ENCODE measurements around the gene CLCN3. TPM values are rescaled to one million over a fixed set of nuclear protein-coding genes. Genes with fewer than 3 reads are reported as not detected.
"Not testable (repeated sequence)": the region's sequence is repeated elsewhere in the genome, so short reads cannot be mapped to it uniquely, and the experiment has no call there.

CLCN3 gene
- 10 to 100 TPM; 16.2 to 54.4 (median 30.4) TPM for total RNA-seq

DNA sequence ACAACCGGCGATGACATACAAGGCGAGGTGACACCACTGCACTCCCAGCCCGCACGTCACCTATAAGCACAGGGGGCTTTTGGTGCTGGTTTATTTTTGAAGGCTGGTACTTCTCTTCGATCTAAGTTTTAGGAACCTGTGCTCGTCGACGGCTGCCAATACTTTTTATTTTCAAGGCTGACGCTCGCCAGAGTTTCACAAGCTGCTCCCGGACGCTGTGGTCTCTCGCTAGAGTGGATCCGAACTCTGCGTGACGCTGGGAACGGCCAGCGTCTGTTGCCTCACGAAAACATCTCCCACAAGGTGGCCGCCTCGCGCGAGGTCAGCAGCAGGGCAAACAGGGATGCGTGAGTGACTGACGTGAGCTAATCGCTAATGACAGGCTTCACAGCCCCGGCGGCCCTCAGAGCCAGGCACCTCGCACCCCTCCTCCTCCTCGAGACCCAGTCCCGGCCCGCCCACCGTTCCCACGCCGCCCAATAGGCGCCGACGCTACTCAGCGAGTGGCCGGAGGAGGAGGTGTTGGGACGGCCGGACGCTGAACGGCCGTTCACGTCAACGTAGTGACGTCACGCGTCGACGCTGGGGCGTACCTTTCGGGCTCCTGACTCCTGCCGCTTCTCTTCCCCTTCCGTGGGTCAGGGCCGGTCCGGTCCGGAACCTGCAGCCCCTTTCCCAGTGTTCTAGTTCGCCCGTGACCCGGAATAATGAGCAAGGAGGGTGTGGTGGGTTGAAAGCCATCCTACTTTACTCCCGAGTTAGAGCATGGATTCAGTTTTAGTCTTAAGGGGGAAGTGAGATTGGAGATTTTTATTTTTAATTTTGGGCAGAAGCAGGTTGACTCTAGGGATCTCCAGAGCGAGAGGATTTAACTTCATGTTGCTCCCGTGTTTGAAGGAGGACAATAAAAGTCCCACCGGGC, at the start of gene CLCN3:
Gene CLCN3, plus strand, starts transcription at position 621 of the 922 bp plus-strand sequence. CDS start 15,351 bp downstream, outside the sequence.
- H3K9me3 ChIP-seq = no peaks in the 10 kb centered on the region
- WGBS, 2 donors = 0 to 1% methylated on average over 33 to 65 of the region's 67 CpGs
- no peaks in the 10 kb centered on the region for H3K27me3 ChIP-seq
- peak within 1 kb of the TSS; percentile 87 to 97 (median 94) for H3K27ac ChIP-seq
- peak; percentile 99 to 100 for ATAC-seq (ENCODE audit: low FRiP score in 2 of 2)
- DNase-seq = peak; percentile 98 to 99
- H3K4me3 ChIP-seq = peak within 1 kb of the TSS; percentile 53 to 69 (median 64)
- peaks cover 14 to 28% (median 26%) of the 10 kb centered on the region in 4 donors for H3K4me1 ChIP-seq
- H3K36me3 ChIP-seq = no peaks in the 10 kb centered on the region
- peak in 3 of 4 donors; percentile 81 to 96 (median 96) for TF ChIP-seq POLR2A (IDR thresholded peaks at IDR 0.05)
- TF ChIP-seq, protein P1, sequence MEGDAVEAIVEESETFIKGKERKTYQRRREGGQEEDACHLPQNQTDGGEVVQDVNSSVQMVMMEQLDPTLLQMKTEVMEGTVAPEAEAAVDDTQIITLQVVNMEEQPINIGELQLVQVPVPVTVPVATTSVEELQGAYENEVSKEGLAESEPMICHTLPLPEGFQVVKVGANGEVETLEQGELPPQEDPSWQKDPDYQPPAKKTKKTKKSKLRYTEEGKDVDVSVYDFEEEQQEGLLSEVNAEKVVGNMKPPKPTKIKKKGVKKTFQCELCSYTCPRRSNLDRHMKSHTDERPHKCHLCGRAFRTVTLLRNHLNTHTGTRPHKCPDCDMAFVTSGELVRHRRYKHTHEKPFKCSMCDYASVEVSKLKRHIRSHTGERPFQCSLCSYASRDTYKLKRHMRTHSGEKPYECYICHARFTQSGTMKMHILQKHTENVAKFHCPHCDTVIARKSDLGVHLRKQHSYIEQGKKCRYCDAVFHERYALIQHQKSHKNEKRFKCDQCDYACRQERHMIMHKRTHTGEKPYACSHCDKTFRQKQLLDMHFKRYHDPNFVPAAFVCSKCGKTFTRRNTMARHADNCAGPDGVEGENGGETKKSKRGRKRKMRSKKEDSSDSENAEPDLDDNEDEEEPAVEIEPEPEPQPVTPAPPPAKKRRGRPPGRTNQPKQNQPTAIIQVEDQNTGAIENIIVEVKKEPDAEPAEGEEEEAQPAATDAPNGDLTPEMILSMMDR (IDR thresholded peaks at IDR 0.05) = peak in 4 of 6 experiments; percentile 44 to 65 (median 50)
- peak in 1 of 4 donors; percentile 79 for TF ChIP-seq EP300 (IDR thresholded peaks at IDR 0.05)
- TF ChIP-seq POLR2AphosphoS5 (IDR thresholded peaks at IDR 0.05) = peak; percentile 96 to 97

DNA sequence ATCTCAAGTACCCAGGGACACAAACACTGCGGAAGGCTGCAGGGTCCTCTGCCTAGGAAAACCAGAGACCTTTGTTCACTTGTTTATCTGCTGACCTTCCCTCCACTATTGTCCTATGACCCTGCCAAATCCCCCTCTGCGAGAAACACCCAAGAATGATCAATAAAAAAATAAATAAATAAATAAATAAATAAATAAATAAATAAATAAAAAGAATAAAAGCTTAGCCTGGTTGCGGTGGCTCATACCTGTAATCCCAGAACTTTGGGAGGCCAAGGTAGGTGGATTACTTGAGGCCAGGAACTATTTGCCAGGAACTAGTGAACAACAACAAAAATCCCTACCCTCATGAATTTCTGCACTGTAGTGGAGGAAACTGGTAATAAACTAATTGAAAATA, 49.4 kb upstream of the CLCN3 start:
- ATAC-seq (ENCODE audit: low FRiP score in 2 of 2); H3K9me3 ChIP-seq; H3K27me3 ChIP-seq; DNase-seq; H3K4me3 ChIP-seq; H3K27ac ChIP-seq; H3K4me1 ChIP-seq: not testable (repeated sequence)
- 80 to 100% methylated on average over 1 to 2 of the region's 3 CpGs for WGBS, 2 donors
- peaks cover 5 to 25% (median 6%) of the 10 kb centered on the region in 4 donors for H3K36me3 ChIP-seq

DNA sequence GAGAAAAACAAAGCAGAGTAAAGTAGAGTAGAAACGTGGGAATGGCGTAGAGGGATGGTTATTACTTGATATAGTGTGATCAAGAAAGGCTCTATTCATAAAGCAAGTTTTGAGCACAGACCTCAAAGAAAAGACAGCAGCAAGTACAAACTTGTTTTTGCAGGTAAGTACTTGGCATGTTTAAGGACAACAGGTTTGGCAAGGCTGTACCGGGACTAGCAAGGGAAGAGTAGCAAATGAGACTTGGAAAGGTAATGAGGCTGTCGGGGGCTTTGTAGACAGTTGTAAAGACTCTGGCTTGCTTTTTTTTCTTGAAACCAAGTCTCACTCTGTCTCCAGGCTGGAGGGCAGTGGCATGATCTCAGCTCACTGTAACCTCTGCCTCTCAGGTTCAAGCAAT, 48.9 kb upstream of the CLCN3 start:
- Histone ChIP-seq H3K36me3 (peaks cover 5 to 30% (median 6%) of the 10 kb centered on the region in 4 donors), H3K27me3 (no peaks in the 10 kb centered on the region), H3K4me1 (no peaks in the 10 kb centered on the region), H3K9me3 (no peaks in the 10 kb centered on the region), H3K27ac (no peak overlapping the region), H3K4me3 (no peak overlapping the region)
- DNase-seq = no peak
- TF ChIP-seq POLR2AphosphoS5 (IDR thresholded peaks at IDR 0.05) (no peak), POLR2A (IDR thresholded peaks at IDR 0.05) (no peak), EP300 (IDR thresholded peaks at IDR 0.05) (no peak)
- TF ChIP-seq, protein P1 (IDR thresholded peaks at IDR 0.05) = no peak
- 85 to 91% methylated on average over 4 of the region's 4 CpGs for WGBS, 2 donors
- ATAC-seq (ENCODE audit: low FRiP score in 2 of 2) = no peak

- no peak for ATAC-seq (ENCODE audit: low FRiP score in 2 of 2)
- 84 to 94% methylated on average over 1 of the region's 1 CpG for WGBS, 2 donors
- no peak overlapping the region for H3K4me3 ChIP-seq
Observed at GRCh38 chr4:169573889-169574288, 46.5 kb upstream of the CLCN3 start.

DNA sequence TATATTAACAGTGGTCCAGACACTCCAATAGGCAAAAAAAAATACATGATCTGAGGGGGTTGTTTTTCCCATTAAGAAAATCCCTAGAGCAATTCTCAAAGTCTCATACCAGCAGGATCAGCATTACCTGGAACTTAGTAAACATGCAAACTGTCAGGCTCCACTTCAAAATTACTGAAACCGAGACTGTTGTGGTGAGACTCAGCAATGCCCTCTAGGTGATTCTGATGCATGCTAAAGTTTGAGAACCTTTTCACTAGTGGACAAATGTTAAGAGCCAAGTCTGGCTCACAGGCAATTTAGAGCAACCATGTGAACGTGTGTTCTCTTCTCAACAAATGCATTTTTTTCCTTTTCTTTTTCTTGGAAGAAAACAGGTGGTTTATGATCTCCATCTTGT, 38.2 kb upstream of the CLCN3 start:
- no peak for DNase-seq
- peaks cover 0 to 39% (median 4%) of the 10 kb centered on the region in 4 donors for H3K36me3 ChIP-seq
- no peaks in the 10 kb centered on the region for H3K27me3 ChIP-seq
- H3K9me3 ChIP-seq = no peaks in the 10 kb centered on the region
- no peak for ATAC-seq (ENCODE audit: low FRiP score in 2 of 2)
- no peak overlapping the region for H3K27ac ChIP-seq
- H3K4me3 ChIP-seq = no peak overlapping the region
- 83 to 88% methylated on average over 2 of the region's 2 CpGs for WGBS, 2 donors
- no peaks in the 10 kb centered on the region for H3K4me1 ChIP-seq
- TF ChIP-seq POLR2AphosphoS5 (IDR thresholded peaks at IDR 0.05) (no peak), EP300 (IDR thresholded peaks at IDR 0.05) (no peak), POLR2A (IDR thresholded peaks at IDR 0.05) (no peak)
- TF ChIP-seq, protein P1 (IDR thresholded peaks at IDR 0.05) = no peak

More at GRCh38 chr4:169573889-169574288, 46.5 kb upstream of the CLCN3 start:
- Histone ChIP-seq H3K27ac (no peak overlapping the region), H3K9me3 (no peaks in the 10 kb centered on the region), H3K27me3 (no peaks in the 10 kb centered on the region), H3K4me1 (no peaks in the 10 kb centered on the region), H3K36me3 (peaks cover 5 to 33% (median 6%) of the 10 kb centered on the region in 4 donors)
- TF ChIP-seq EP300 (IDR thresholded peaks at IDR 0.05) (no peak), POLR2AphosphoS5 (IDR thresholded peaks at IDR 0.05) (no peak), POLR2A (IDR thresholded peaks at IDR 0.05) (no peak)
- TF ChIP-seq, protein P1 (IDR thresholded peaks at IDR 0.05) = no peak
- DNase-seq = no peak
